Parathyroid adenoma (tissue), 2 donors: ENCODE results near the gene C3orf18.

Source experiments
- H2AFZ ChIP-seq: fragments of 300-600 bp; sonication (generic); one replicate; pipeline ENCODE4 v1.7.0; 2017; ENCODE audit warnings: antibody characterized with exemption, mild to moderate bottlenecking
- H3K27ac ChIP-seq: fragments of 300-600 bp; sonication (generic); one replicate; pipeline ENCODE4 v1.7.0; 2017
- H3K27me3 ChIP-seq: fragments of 300-600 bp; sonication (generic); one replicate; pipeline ENCODE4 v1.7.0; 2017; ENCODE audit warnings: low read length; ENCODE audit not compliant: control insufficient read depth, insufficient read depth
- H3K36me3 ChIP-seq: fragments of 300-600 bp; sonication (generic); one replicate; pipeline ENCODE4 v1.7.0; 2017; ENCODE audit warnings: low read length; ENCODE audit not compliant: control insufficient read depth, insufficient read depth
- H3K4me1 ChIP-seq: fragments of 300-600 bp; sonication (generic); one replicate; pipeline ENCODE4 v1.7.0; 2017; ENCODE audit warnings: control low read depth
- H3K4me2 ChIP-seq: fragments of 300-600 bp; sonication (generic); one replicate; pipeline ENCODE4 v1.7.0; 2017; ENCODE audit warnings: low read length
- H3K4me3 ChIP-seq: fragments of 300-600 bp; sonication (generic); one replicate; pipeline ENCODE4 v1.7.0; 2017; ENCODE audit warnings: low read depth, low read length
- H3K79me2 ChIP-seq: fragments of 300-600 bp; sonication (generic); one replicate; pipeline ENCODE4 v1.7.0; 2017; ENCODE audit warnings: control low read depth
- H3K9ac ChIP-seq: fragments of 300-600 bp; sonication (generic); one replicate; pipeline ENCODE4 v1.7.0; 2017; ENCODE audit warnings: mild to moderate bottlenecking
- H3K9me3 ChIP-seq: fragments of 300-600 bp; sonication (generic); one replicate; pipeline ENCODE4 v1.7.0; 2017; ENCODE audit warnings: low read length; ENCODE audit not compliant: control insufficient read depth
- TF ChIP-seq, protein P1 (sequence below): fragments of 300-600 bp; sonication (generic); IDR thresholded peaks from one replicate; pipeline ENCODE4 v1.7.0; 2017; ENCODE audit warnings: antibody characterized with exemption, mild to moderate bottlenecking
- donor health status: primary hyperparathyroidism.

C3orf18 gene

DNA sequence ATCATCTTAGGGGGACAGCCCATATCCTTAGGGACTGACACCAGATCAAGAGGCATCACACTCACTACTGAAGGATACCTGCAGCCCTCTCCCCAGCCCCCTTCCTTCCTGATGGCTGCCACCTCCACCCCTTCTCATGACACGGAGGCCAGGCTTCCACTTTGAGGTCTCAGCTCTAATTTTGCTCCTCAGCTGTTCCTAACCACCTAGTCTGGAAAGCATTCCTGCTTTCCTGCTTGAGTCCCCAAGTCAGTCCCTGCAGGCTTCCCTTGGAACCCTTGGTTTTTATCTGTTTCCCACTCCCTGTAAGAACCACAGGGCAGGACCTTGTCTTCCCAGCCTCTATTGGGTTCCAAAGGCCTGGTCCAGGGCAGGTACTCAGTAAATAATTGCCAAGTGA lies 3.2 kb downstream of the C3orf18 start:
- H3K9ac ChIP-seq = no peak overlapping the region
- H3K27me3 ChIP-seq = no peaks in the 10 kb centered on the region
- H3K4me3 ChIP-seq = no peak overlapping the region
- no peak overlapping the region for H3K27ac ChIP-seq
- no peak overlapping the region for H2AFZ ChIP-seq
- no peaks in the 10 kb centered on the region for H3K9me3 ChIP-seq
- H3K36me3 ChIP-seq = no peaks in the 10 kb centered on the region
- no peaks in the 10 kb centered on the region for H3K79me2 ChIP-seq
- H3K4me2 ChIP-seq = no peak overlapping the region
- peaks cover 16% of the 10 kb centered on the region for H3K4me1 ChIP-seq
- TF ChIP-seq, protein P1, sequence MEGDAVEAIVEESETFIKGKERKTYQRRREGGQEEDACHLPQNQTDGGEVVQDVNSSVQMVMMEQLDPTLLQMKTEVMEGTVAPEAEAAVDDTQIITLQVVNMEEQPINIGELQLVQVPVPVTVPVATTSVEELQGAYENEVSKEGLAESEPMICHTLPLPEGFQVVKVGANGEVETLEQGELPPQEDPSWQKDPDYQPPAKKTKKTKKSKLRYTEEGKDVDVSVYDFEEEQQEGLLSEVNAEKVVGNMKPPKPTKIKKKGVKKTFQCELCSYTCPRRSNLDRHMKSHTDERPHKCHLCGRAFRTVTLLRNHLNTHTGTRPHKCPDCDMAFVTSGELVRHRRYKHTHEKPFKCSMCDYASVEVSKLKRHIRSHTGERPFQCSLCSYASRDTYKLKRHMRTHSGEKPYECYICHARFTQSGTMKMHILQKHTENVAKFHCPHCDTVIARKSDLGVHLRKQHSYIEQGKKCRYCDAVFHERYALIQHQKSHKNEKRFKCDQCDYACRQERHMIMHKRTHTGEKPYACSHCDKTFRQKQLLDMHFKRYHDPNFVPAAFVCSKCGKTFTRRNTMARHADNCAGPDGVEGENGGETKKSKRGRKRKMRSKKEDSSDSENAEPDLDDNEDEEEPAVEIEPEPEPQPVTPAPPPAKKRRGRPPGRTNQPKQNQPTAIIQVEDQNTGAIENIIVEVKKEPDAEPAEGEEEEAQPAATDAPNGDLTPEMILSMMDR = no peak

DNA sequence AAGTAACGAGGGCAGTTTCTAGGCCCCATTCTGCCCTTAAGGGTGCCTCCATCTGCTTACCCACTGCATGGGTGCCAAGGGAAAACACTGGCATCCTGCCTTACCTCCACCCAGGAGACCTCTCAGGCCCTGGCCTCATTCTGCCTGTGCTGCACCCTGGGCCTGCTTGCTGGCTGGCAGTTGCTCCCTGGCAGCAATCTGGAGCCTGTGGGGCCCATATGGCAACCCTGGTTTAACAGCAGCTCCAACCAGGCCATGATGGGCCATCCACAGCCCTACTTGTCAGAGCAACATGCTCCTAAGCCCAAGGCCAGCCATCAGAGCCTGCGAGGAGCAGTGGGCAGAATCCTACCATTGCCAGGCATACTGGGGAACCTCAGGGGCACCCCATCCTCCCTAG lies 3.7 kb downstream of the C3orf18 start:
- Histone ChIP-seq H3K79me2 (no peaks in the 10 kb centered on the region), H3K4me3 (no peak overlapping the region), H3K27me3 (no peaks in the 10 kb centered on the region), H3K4me1 (peaks cover 16% of the 10 kb centered on the region), H2AFZ (no peak overlapping the region), H3K9me3 (no peaks in the 10 kb centered on the region), H3K9ac (no peak overlapping the region), H3K27ac (no peak overlapping the region), H3K4me2 (no peak overlapping the region), H3K36me3 (no peaks in the 10 kb centered on the region)
- TF ChIP-seq, protein P1 = no peak

DNA sequence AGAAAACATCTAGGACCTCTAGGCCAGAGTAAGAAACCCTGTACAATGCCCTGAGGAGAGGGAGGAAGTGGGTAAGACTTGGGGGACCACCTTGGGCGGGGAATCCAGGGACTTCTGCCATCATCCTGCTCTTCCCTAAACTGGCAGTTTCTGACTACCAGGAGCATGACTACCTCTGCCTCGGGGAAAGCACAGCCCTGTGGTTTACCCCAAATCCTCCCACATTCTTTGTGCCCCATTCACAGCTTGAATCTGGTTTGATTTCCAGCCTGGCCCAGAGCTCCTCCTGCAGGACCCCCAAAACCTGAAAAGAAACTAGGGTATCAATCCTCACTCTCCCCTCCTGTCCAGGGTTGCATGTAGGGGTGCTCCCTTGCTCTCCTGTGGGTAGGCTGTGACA lies 4.7 kb downstream of the C3orf18 start:
- Histone ChIP-seq H3K4me2 (no peak overlapping the region), H3K4me3 (no peak overlapping the region), H3K9me3 (no peaks in the 10 kb centered on the region), H3K79me2 (no peaks in the 10 kb centered on the region), H2AFZ (no peak overlapping the region), H3K27ac (no peak overlapping the region), H3K4me1 (peaks cover 12% of the 10 kb centered on the region), H3K27me3 (no peaks in the 10 kb centered on the region), H3K36me3 (no peaks in the 10 kb centered on the region), H3K9ac (no peak overlapping the region)
- TF ChIP-seq, protein P1 = no peak

DNA sequence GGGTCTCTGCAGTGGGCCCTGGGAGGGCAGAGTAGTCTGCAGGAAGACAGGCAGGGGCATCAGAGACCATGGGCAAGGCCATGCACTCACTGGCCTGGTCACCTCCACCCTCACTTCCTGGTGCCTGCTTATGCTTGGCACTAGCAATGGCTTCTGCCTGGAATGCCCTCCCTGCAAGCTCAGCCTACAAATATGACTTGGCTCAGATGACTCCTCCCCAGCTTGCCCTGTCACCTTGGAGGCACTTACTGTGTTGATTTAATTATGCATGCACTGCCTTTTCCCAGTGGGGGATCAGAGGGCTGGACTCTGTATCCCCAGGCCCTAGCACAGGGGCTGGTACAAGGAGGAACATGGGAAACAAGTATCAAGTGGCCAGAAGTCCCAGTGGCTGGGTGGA lies 7.8 kb downstream of the C3orf18 start:
- H3K4me1 ChIP-seq = no peaks in the 10 kb centered on the region
- no peak overlapping the region for H3K9ac ChIP-seq
- no peak overlapping the region for H3K4me3 ChIP-seq
- H3K27me3 ChIP-seq = no peaks in the 10 kb centered on the region
- H2AFZ ChIP-seq = no peak overlapping the region
- TF ChIP-seq, protein P1 = no peak
- no peak overlapping the region for H3K27ac ChIP-seq
- H3K4me2 ChIP-seq = no peak overlapping the region
- H3K36me3 ChIP-seq = no peaks in the 10 kb centered on the region
- H3K9me3 ChIP-seq = no peaks in the 10 kb centered on the region
- no peaks in the 10 kb centered on the region for H3K79me2 ChIP-seq

DNA sequence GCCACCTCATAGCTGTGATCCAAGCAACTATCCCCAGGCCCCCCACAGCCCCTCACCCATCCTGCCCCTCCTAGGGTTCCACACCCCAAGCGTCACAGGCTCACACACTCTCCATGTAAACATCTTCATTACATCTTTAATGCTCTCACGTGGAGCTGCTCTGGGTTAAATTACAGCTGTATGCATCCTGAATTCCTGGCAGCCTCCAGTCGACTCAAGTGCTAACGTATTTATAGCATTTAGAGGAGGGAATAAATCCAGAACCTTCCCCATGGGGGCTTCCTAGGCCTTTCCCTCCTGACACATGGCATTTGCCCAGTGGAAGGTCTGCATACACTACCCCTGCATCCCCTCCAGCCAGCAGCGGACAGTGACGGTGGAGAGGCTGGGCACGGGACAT lies 9.6 kb downstream of the C3orf18 start:
- H3K9me3 ChIP-seq = no peaks in the 10 kb centered on the region
- no peak overlapping the region for H3K4me3 ChIP-seq
- H2AFZ ChIP-seq = no peak overlapping the region
- H3K27me3 ChIP-seq = no peaks in the 10 kb centered on the region
- TF ChIP-seq, protein P1 = no peak
- no peaks in the 10 kb centered on the region for H3K79me2 ChIP-seq
- no peak overlapping the region for H3K9ac ChIP-seq
- no peak overlapping the region for H3K4me2 ChIP-seq
- H3K36me3 ChIP-seq = no peaks in the 10 kb centered on the region
- H3K27ac ChIP-seq = no peak overlapping the region
- H3K4me1 ChIP-seq = no peaks in the 10 kb centered on the region
